ENCODE data around the gene KLF2. TPM values are rescaled to one million over a fixed set of nuclear protein-coding genes. Genes with fewer than 3 reads are reported as not detected.

Gene KLF2
- polyA plus RNA-seq, 1 donor, result 15.3 TPM

DNA sequence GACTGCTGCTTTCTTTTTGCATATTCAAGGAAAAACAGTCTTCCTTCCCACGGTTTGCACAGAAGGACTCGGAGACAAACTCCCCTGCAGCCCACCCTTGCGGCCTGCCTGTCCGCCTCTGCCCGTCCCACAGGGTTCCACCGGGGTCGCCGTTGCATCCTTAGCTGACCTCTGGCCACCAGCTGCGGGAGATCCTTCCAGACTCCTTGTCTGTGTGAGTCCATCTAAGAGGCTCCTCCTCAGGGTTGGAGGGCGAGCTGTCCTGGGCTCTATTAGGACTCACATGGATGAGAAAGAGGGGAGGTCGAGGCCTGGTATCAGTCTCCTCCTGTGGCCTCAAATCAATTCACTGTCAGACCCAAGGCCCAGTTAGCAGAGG is 39.2 kb downstream of the KLF2 start:
- DNase-seq, result no peak

- no peak for DNase-seq
Observed at GRCh38 chr19:16364231-16364865, 39.7 kb downstream of the KLF2 start.

- no peak for DNase-seq
Observed at GRCh38 chr19:16365300-16365996, 40.8 kb downstream of the KLF2 start.

DNA sequence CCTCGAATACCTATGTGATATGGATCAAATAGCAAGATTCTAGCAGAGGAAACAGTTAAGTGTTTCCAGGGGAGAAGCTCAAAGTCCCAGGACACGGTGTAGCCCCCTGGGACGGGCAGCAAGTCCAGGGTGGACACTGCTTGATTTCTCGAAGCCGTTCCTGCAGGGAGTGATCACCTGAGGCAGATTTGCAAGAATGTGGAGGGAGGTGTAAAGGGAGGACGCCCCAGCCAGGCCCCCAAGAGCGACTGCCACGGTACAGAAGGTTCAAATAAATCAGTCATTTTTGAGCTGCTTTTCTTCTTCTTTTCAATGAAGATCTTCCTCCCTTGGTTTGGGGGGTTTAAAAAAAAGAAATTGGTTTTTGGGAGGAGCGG is 41.4 kb downstream of the KLF2 start:
- DNase-seq, result no peak

DNA sequence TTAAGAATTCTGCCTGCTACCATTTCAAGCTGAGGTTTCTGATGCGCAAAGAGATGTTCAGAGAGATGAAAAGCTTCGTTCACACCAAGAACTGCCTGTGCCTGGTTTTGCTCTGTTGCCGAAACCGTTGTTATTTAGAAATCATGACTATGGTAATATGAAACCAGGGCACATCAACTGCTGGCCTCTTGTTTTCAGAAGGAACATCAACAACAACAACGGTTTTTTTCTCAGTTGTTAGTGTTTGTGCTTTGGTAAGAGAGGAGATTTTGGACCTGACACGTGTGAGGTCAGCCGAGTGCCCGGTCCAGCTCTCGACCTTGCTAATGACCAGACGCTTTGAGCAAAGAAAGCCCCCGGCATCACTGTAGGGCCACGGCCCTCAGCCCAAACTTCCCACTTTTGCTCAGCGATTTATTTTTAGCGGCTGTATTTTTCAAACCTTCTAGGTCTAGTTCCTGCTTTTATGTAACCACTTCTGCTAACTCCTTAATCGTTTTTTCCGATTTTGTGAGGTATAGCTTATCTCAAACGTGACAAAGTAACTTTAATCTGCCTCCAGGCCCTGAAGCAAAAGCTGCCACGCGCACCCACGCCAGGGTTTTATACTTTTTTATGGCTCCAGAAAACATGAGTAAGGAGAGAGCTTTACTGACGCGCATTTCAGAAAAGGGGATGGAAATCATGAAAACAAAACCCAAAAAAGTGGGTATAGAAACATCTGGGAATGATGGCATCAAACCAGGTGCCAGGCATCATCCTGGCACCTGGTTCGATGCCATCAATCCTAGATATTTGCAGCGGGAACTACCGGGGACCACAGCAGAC is 42.0 kb downstream of the KLF2 start:
- no peak for DNase-seq

GRCh38 chr19:16367261-16367683 is 42.6 kb downstream of the KLF2 start:
- no peak for DNase-seq

DNA sequence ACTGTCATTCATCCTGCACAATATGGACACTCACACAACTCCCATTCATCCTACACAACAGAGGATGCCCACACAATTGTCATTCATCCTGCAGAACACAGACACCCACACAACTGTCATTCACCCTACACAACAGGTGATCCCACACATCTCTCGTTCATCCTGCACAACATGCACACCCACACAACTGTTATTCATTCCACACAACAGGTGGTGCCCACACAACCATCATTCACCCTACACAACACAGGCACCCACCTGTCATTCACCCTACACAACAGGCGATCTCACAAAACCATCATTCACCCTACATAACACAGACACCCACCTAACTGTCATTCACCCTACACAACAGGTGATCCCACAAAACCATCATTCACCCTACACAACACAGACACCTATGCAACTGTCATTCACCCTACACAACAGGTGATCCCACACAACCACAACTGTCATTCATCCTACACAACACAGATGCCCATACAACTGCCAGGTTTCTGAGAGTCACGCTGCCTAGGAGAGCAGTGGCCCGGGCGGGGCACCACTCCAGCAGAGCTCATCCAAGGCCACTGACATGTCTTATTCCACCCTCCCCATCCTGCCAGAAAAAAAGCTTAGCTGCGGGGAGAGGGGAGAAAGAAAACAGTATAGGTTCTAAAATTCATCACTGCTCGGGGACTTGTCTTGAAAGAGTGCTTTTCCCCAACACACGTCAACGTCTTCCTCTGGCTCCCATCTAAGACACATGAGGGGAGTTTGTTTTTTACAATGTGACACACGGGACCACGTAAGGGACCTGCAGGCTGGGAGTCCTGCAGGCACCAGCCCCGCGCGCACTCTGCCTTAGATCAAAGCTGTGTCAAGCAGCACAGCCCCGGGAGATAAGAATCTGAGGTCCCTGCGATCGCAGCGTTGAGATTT is 44.0 kb downstream of the KLF2 start:
- DNase-seq, result no peak

DNA sequence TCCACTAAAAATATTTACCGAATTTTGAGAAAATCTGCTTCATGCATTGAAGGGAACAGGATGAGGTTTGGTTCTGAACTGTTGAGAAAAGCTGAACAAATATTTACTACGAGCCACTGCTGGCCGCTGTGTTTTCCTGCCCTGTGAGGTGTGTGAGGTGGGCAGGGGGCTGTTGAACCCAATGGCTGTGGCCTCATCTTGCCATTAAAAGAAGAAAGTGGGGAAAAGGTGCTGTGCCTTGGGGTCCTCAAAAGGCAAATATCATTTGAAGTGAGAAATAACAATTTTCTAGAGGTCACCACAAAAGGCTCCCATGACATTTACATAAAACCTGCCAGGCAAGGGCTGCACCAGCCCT is 44.7 kb downstream of the KLF2 start:
- DNase-seq, result no peak

GRCh38 chr19:16369664-16370576 is 45.3 kb downstream of the KLF2 start:
- no peak for DNase-seq

DNA sequence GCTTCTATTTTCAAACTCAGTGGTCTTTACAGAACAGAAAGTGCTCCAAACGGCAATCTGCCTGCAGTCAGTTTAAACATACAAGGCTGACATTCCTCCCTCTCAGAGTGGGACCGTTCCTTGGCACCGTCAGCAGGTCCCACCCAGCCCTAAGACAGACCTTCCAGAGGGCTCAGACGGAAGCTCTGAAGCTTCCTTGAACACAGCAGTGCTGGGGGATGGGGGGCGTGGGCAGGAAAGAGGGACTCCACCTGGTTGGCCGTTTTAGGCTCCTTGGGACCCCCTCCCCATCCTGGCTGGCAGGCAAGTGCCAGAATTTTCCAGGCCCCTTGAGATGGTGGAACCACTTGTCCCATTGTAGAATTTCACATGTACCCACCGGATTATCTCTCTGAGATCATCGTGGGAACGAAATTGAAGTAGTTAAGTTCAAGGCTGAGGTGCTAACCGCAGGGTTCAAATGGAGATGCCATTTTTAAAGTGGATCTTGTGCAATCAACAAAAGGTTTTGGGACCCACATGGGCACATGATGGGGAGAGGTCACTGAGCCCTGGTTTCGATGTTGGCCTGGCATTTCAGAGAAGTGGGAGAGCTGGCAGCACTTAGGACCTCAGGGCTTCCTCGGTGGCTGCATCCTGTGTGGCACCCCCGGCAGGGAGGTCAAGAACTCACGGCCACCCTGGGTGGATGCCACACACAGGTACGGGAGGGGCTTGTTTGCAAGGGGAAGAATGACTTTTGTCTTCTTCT is 46.2 kb downstream of the KLF2 start:
- DNase-seq, result no peak

DNA sequence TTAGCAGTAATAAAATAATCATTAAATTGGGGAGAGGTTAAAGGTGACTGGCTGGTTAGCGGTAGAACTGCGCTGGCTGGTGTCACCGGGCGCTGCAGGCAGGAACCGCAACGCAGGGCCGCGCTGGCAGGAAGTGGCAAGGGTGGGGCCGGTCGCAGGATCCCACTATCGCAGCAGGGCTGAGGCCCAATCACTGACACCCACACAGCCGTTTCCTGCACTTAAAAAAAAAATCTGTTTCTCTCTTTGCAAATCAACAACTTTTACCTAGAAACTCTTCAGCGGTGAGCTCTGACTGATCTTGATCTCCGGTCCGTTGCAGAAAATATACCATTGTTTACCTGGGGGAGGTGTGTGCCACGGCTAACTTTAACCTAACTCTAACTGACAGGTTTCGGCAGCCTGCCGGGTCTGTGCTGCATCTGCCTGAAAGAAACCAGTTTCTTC is 46.9 kb downstream of the KLF2 start:
- DNase-seq, result no peak

GRCh38 chr19:16372065-16372915 is 47.7 kb downstream of the KLF2 start:
- DNase-seq, result no peak

DNA sequence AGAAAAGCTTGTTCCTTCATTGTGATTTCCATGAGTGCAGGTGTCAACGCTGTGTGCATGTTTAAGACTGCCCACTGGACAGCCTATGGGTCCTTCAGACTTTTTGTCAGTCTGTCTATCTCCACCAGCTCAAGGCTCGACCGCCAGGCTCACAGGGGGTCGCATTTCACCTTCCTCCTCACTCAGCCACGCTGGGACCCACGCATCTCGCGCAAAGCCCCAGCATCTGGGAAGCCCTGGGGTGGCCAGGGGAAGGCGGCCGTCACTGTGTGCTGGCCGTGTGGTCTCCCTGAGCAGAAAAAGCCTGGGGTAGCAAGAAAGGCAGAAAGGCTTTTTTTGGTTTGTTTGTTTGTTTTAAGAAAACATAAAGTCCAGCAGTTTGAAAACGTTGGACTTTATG is 48.5 kb downstream of the KLF2 start:
- no peak for DNase-seq

DNA sequence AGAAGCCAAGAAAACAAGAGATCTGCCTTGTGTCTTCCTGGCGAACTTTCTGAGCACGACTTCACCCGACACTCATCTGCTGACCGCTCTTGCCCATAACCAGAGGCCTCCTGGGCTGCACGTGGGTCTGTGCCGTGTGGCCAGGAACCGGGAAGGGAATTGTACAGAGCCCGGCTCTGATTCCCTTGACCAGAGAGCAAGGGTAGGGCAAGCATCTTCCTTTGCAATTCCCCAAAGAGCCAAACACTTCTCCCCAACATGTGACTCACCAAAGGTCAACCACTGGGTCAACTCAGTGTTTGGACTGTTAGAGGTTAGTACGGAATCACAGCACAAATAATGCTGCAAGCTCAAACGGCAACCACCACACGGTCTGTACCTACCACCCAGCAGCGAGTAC is 48.9 kb downstream of the KLF2 start:
- no peak for DNase-seq

DNA sequence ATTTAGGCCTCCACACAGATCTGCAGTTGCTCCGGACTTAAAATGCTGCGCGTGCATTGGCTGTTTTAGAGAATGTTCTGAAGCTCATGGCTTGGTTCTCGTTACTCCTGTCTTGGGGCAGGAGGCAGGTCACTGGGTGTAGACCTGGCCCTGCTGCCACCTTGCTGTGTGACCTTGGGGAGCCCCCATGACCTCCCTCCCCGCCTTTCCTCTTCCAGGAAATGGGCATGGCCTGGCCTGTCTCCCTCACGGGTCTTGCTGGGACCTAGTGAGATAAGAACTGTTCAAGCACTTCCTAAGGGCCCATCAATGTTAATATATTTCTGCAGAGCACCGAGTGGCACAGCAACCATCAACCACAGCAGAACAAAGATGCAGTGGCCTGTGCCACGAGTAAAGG is 49.4 kb downstream of the KLF2 start:
- DNase-seq, result no peak

DNA sequence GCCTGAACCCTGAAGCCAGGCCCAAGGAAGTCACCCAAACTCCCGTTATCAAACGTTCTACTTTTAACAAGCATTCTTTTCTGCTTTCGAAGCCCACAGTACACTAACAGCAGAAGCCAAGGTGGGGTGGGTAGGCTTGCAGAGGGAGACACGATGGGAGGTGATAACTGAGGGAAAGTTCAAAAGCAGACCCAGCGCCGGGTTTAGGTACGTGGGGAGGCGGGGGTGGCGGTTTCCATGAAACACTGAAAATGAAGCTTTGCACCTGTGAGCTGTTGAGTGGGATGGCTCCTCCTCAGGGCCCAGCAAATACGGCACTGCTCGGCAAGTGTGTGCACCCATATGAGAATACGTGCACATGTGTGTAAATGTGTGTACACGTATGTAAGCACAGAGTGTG is 49.8 kb downstream of the KLF2 start:
- DNase-seq, result no peak

DNA sequence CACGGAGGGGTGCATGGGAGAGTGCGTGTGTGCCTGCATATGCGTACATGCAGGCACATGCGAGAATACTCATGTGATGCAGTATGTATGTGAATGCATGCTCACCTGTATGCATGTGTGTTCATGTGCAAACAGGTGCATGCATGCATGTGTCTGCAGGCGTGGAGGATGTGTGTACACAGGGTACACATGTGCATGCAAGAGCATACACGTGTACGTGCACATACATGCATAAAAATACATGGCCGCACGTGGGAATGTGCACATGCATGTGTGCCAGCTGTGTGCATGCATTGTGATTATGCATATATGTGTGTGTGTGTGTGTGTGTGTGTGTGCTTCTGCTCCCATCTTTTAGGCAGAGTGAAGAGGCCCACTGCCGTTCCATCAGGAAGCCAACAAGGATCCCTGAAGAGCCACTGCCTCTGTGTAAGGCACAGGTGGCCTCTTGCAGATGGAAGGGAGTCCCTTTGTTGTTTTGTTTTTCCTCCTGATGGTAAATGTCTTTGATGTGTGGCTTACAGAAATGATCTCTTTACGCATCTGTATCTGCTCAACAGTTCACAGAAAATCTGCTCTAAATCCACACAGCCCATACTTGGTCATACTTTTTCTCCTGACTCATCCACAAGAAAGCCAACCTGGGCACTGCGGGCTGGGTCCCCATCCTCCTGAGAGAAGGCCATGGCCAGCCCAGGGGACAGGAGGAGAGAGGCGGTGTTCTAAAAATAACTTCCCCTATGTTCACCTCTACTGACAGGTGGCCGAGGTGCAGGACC is 50.7 kb downstream of the KLF2 start:
- DNase-seq, result no peak

GRCh38 chr19:16375936-16376185 is 51.2 kb downstream of the KLF2 start:
- no peak for DNase-seq

GRCh38 chr19:16376241-16376640 is 51.6 kb downstream of the KLF2 start:
- DNase-seq, result no peak
